Measurements from ENCODE around the gene ARID3A. TPM values are rescaled to one million over a fixed set of nuclear protein-coding genes. Genes with fewer than 3 reads are reported as not detected.

Gene ARID3A
- total and polyA plus RNA-seq, 2 of the 13 experiments (the other 11 are each of a cell fraction or from before 2014, with no cell fraction given): 71.3 to 77.9 TPM

DNA sequence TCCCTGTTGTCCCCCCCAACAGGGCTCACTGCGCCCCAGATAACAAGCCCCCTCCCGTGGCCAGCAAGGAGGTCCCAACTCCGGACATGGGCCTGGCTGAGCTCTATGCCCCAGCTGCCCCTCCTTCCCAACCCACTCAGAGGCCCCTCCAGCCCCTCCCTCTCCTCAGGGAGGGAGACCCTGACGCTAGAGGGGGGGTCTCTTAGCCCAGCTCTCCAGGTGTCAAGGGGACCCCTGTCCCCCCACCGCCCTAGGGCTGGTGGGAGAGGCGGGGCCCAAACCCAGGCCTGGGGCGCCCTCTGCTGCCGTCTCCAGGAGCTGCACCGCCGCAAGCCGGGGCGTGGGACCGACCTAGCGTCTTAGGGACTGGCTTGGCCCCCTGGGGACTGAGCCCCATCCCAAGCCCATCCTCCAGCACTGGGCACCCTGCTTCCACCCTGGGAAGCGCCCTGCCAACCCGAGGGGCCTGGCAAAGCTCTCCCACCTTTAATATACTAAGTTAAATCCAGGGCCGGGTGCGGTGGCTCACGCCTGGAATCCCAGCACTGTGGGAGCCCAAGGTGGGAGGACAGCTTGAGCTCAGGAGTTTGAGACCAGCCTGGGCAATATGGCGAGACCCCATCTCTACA lies 75.8 kb downstream of the ARID3A start:
- intact Hi-C loops (cut with micrococcal nuclease; ENCODE audit: unreplicated experiment): no loop called here
- TF ChIP-seq HNRNPH1 (optimal IDR thresholded peaks at IDR 0.05; ENCODE audit: low read depth, low read length) (no peak), MAZ (IDR thresholded peaks at IDR 0.05; ENCODE audit: borderline replicate concordance, low read depth, low read length) (peak; percentile 32; the same call in 1 of the 2 replicates), MAZ (CRISPR knock-in tag; IDR thresholded peaks at IDR 0.05; ENCODE audit: low read depth) (no peak), TOE1 (CRISPR knock-in tag; IDR thresholded peaks at IDR 0.05) (no peak), ZNF687 (CRISPR knock-in tag; IDR thresholded peaks at IDR 0.05) (peak; percentile 57), MTF2 (CRISPR knock-in tag; IDR thresholded peaks at IDR 0.05; ENCODE audit: borderline replicate concordance) (no peak), KDM3A (CRISPR knock-in tag; IDR thresholded peaks at IDR 0.05; ENCODE audit: low read depth) (peak; percentile 83; the same call in 1 of the 2 replicates), NCOA1 (CRISPR knock-in tag; IDR thresholded peaks at IDR 0.05) (no peak), KDM5B (CRISPR knock-in tag; IDR thresholded peaks at IDR 0.05; ENCODE audit: borderline replicate concordance) (peak; percentile 25; the same call in 1 of the 2 replicates), SPEN (CRISPR knock-in tag; IDR thresholded peaks at IDR 0.05; ENCODE audit: low read depth) (peak; percentile 42; the same call in 1 of the 2 replicates), MAFF (IDR thresholded peaks at IDR 0.05; ENCODE audit: low read depth, low read length) (no peak), ZSCAN25 (CRISPR knock-in tag; IDR thresholded peaks at IDR 0.05) (0 out of 2 replicates have a peak, but pooled peaks have one; percentile 30), ZBTB7B (CRISPR knock-in tag; IDR thresholded peaks at IDR 0.05) (peak; percentile 56; the same call in 1 of the 2 replicates), YY1 (IDR thresholded peaks at IDR 0.05; ENCODE audit: insufficient read depth, insufficient replicate concordance, low read depth, low read length) (peak; percentile 22), NCOR1 (IDR thresholded peaks at IDR 0.05; ENCODE audit: borderline replicate concordance, low read length) (no peak), CHD2 (IDR thresholded peaks at IDR 0.05; ENCODE audit: low read depth, low read length) (0 out of 2 replicates have a peak, but pooled peaks have one; percentile 30), TARDBP (CRISPR knock-in tag; IDR thresholded peaks at IDR 0.05) (no peak), NFE2 (CRISPR knock-in tag; IDR thresholded peaks at IDR 0.05) (no peak), MTA1 (CRISPR knock-in tag; IDR thresholded peaks at IDR 0.05; ENCODE audit: borderline replicate concordance) (peak; percentile 29; the same call in 1 of the 2 replicates), ZFX (CRISPR knock-in tag; IDR thresholded peaks at IDR 0.05; ENCODE audit: low read depth) (0 out of 2 replicates have a peak, but pooled peaks have one; percentile 36)
- TF ChIP-seq, protein P1, sequence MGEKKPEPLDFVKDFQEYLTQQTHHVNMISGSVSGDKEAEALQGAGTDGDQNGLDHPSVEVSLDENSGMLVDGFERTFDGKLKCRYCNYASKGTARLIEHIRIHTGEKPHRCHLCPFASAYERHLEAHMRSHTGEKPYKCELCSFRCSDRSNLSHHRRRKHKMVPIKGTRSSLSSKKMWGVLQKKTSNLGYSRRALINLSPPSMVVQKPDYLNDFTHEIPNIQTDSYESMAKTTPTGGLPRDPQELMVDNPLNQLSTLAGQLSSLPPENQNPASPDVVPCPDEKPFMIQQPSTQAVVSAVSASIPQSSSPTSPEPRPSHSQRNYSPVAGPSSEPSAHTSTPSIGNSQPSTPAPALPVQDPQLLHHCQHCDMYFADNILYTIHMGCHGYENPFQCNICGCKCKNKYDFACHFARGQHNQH (CRISPR knock-in tag; IDR thresholded peaks at IDR 0.05): peak; percentile 40; the same call in 1 of the 2 replicates

More for the DNA sequence above, 75.8 kb downstream of the ARID3A start:
- H3K9ac ChIP-seq (ENCODE audit: insufficient read depth, low read depth, low read length): no peak overlapping the region
- ATAC-seq (peak; percentile 63), FAIRE-seq (no peak), DNase-seq (ENCODE audit: low spot score) (no peak)
- H3K4me3 ChIP-seq (replicated peaks in 1 of 3; ENCODE audit: insufficient read depth in 1 of 3, low read depth in 2 of 3, low read length in 3 of 3): peak overlapping the region in 2 of 3 experiments; percentile 7 to 66; a peak in 1 of 6 replicates
- H3K27me3 ChIP-seq (ENCODE audit: control insufficient read depth in 1 of 2, insufficient read depth in 2 of 2, low read length in 2 of 2): peaks cover 15 to 50% of the 10 kb centered on the region in 2 experiments
- H4K20me1 ChIP-seq (ENCODE audit: insufficient read depth, low read length): no peaks in the 10 kb centered on the region
- no TSS peak for BruUV-seq (replicated peaks)
- H3K9me3 ChIP-seq (ENCODE audit: low read length): no peaks in the 10 kb centered on the region
- 16% methylated on average over 9 of the region's 20 CpGs for WGBS (ENCODE audit: low lambda C conversion rate)
- H3K79me2 ChIP-seq (ENCODE audit: insufficient read depth, low read length): no peaks in the 10 kb centered on the region
- CTCF ChIA-PET (ENCODE audit: low intra/inter-chr PET ratio, low total read pairs): no interaction called here
- H2AFZ ChIP-seq (ENCODE audit: low read length): no peak overlapping the region
- H3K4me1 ChIP-seq (ENCODE audit: insufficient read depth, low read length): peaks cover 29% of the 10 kb centered on the region
- H3K27ac ChIP-seq (ENCODE audit: extremely low read length, insufficient read depth, low read length): no peak overlapping the region
- POLR2A ChIA-PET: no interaction called here
- H3K4me2 ChIP-seq (ENCODE audit: low read depth, low read length): peak overlapping the region; percentile 65
- H3K36me3 ChIP-seq (replicated peaks in 1 of 2; ENCODE audit: control insufficient read depth in 1 of 2, insufficient read depth in 2 of 2, low read length in 2 of 2): no peaks in the 10 kb centered on the region
- in situ Hi-C loops (cut with HindIII; ENCODE audit: extremely low pct_ligation_motif_present, low pct_unique_long_range_greater_than_20kb): no loop called here

Measured in HepG2 (cell line).